Activated CD4-positive, alpha-beta memory T cell treated with anti-CD3 and anti-CD28 coated beads for 36 hours (primary cell): ENCODE measurements around the gene TBXT. TPM values are rescaled to one million over a fixed set of nuclear protein-coding genes. Genes with fewer than 3 reads are reported as not detected.
"Not testable (repeated sequence)": the region's sequence is repeated elsewhere in the genome, so short reads cannot be mapped to it uniquely, and the experiment has no call there.

Experiments used
- CTCF ChIA-PET: fragments of 350-600 bp; sonication (Branson Sonifier 250); formaldehyde crosslinking; loops from one replicate; lab custom pipeline; 2021; ENCODE audit warnings: antibody characterized with exemption, inconsistent platforms; lab: Charles Lee
- POLR2A ChIA-PET: fragments of 350-600 bp; sonication (Branson Sonifier 250); formaldehyde crosslinking; loops from one replicate; lab custom pipeline; 2021; ENCODE audit warnings: antibody characterized with exemption; lab: Charles Lee
- DNase-seq: peaks from one replicate; pipeline ENCODE4 v3.0.0-alpha.2; 2020
- H3K27ac Mint-ChIP-seq: one replicate; pipeline ENCODE4 v1.8.0; 2021; ENCODE audit warnings: mixed read lengths
- H3K27me3 Mint-ChIP-seq: one replicate; pipeline ENCODE4 v1.8.0; 2021; ENCODE audit warnings: mixed read lengths
- H3K36me3 Mint-ChIP-seq: one replicate; pipeline ENCODE4 v1.8.0; 2021; ENCODE audit warnings: mixed read lengths
- H3K4me1 Mint-ChIP-seq: one replicate; pipeline ENCODE4 v1.8.0; 2021; ENCODE audit warnings: low read depth, mixed read lengths
- H3K4me3 Mint-ChIP-seq: one replicate; pipeline ENCODE4 v1.8.0; 2021; ENCODE audit warnings: mild to moderate bottlenecking, mixed read lengths
- H3K9me3 Mint-ChIP-seq: one replicate; pipeline ENCODE4 v1.8.0; 2021; ENCODE audit warnings: mixed read lengths
- intact Hi-C: fragments of 100-400 bp; cut with micrococcal nuclease; formaldehyde crosslinking; loops from one replicate; pipeline ENCODE4 v1.15.1; 2023
- total RNA-seq, 2 experiments: library from RNA; stranded (reverse); gene quantifications; one replicate each; pipeline ENCODE4 v1.2.3, GENCODE V29; 2021

TBXT gene
- total RNA-seq, 2 experiments from 2014 or later, result not detected

DNA sequence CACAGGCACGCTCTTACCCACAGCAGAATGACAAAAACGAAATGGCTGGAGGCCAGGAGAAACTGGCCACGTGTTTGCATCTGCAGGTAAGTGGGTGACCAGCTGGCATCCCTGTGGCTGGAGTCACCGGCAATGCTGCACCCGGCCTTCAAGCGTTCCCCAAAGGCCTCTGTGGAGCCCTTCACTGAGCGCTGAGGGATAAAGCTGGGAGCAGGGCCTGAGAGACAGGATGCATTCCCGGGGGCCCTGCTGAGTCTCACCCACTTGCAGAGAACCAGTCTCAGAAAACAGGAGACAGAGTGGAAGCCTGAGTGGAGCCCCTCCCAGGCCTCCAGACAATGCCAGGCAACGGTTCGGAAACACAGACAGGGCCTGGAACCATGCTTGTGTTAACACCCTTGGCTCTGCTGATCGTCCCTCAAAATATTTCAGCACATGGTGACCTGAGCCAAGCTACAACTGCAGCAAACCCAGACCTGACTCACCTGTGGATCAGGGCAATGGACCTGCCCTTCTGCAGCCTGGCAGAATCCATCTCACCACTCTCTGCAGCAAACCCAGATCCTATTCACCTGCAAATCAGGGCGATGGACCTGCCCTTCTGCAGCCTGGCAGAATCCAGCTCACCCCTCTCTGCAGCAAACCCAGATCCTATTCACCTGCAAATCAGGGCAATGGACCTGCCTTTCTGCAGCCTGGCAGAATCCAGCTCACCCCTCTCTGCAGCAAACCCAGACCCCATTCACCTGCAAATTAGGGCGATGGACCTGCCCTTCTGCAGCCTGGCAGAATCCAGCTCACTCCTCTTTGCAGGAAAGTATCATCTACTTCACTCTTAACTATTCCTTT is 39.8 kb downstream of the TBXT start:
- ChIA-PET CTCF (no interaction called here), POLR2A (no interaction called here)
- intact Hi-C loops, result no loop called here
- no peaks in the 10 kb centered on the region for H3K36me3 Mint-ChIP-seq
- H3K27me3 Mint-ChIP-seq, result peaks cover 27% of the 10 kb centered on the region
- no peak overlapping the region for H3K27ac Mint-ChIP-seq
- DNase-seq, result no peak
- H3K4me3 Mint-ChIP-seq, result no peak overlapping the region
- no peaks in the 10 kb centered on the region for H3K9me3 Mint-ChIP-seq
- no peaks in the 10 kb centered on the region for H3K4me1 Mint-ChIP-seq

DNA sequence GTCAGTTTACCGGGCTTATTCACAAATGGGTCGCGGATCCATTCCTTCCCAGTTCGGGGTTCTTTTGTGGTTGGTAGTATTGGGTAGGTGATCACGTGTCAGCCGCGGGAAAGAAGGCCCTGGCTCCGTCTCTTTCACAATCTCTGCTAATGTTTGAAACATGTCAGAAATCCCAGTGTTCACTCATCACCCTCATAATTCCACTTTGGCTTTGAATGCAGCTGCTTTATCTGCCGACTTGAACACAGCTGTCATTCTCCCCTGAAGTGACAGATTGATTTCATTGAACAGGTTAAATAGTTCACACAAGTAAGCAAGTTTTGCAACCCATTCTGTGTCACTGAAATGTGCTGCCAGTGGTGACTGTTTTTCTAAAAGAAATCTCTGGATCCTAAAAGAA is 44.5 kb downstream of the TBXT start:
- H3K4me3 Mint-ChIP-seq, DNase-seq, CTCF ChIA-PET, POLR2A ChIA-PET, H3K9me3 Mint-ChIP-seq, intact Hi-C loops, H3K36me3 Mint-ChIP-seq, H3K27ac Mint-ChIP-seq, H3K4me1 Mint-ChIP-seq: not testable (repeated sequence)
- peaks cover 16% of the 10 kb centered on the region for H3K27me3 Mint-ChIP-seq

DNA sequence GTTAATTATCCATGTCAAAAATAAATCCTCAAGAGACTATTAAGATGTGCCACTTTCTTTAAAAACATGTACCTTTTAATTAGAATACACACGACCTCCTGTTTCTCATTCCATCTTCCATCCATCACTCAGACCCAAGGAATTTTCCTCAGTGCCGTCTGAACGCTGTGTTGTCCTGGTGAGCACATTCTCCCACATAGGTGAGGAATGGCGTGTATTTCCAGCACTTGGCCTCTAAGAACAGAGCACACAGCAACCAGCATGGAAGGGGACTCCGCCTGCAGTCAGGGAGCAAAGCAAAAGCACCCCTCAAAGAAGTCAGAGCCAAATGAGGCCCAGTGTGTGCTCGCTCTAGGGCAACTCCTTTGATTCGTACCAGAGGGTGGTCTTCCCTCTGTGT is 45.9 kb downstream of the TBXT start:
- H3K9me3 Mint-ChIP-seq, result no peaks in the 10 kb centered on the region
- ChIA-PET POLR2A (no interaction called here), CTCF (no interaction called here)
- peaks cover 8% of the 10 kb centered on the region for H3K27me3 Mint-ChIP-seq
- H3K27ac Mint-ChIP-seq, result no peak overlapping the region
- DNase-seq, result no peak
- H3K36me3 Mint-ChIP-seq, result no peaks in the 10 kb centered on the region
- H3K4me1 Mint-ChIP-seq, result no peaks in the 10 kb centered on the region
- intact Hi-C loops, result no loop called here
- H3K4me3 Mint-ChIP-seq, result no peak overlapping the region

DNA sequence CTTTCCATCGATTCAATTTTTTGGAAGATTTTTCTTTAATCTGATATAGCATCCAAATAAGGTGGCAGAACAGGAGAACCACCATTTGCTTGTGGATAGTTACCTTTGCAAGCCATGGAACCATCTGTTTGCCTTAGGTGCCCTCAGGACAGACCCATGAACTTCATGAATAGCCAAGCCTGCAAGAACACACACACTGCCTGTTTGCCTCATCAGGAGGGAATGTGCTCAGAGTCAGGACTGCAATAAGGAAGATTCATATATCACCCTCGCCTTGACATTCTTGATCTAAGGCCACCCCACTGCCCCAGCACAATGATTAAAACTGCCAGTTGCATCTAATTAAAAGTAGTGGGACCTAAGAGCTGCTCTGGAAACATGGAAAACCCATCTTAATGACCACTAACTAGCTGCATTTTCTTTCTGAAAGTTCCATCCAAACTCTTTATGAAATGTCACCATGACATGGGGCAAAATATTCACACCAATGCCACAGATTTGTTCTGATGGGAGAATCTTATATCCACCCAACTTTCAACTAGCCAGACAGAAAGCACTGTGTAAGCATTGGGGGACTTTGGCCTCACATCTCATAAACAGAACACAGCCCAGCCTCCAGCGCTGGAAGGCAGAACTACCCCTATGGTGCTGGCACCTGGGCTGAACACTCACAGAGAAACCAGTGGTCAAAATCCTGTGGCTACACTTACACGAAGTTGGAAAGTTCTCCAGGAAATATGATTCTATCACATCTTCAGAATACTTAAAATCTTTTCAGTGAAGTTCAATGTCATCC is 48.3 kb downstream of the TBXT start:
- POLR2A ChIA-PET, result no interaction called here

DNA sequence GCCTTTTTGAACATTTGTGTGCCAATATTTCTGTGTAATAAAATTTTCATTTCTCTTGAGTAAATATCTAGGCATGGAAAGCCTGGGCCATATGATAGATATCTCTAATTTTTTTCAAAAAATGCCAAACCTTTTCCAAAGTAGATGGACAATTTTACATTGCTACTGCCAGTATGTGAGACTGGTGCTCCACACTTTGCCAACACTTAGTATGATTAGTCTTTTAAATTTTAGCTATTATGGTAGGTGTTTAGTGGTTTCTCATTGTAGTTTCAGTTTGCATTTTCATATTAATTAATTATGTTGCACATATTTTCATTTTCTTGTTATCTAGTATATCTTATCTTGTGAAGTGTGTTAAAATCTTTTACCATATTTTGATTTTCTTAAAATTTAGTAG is 52.0 kb downstream of the TBXT start:
- CTCF ChIA-PET, result no interaction called here
- Mint-ChIP-seq H3K4me1 (no peaks in the 10 kb centered on the region), H3K9me3 (peaks cover 9% of the 10 kb centered on the region), H3K4me3 (no peak overlapping the region), H3K27ac (no peak overlapping the region), H3K27me3 (peaks cover 13% of the 10 kb centered on the region), H3K36me3 (no peaks in the 10 kb centered on the region)
- POLR2A ChIA-PET, result no interaction called here
- DNase-seq, result no peak
- intact Hi-C loops, result no loop called here

More for the DNA sequence above, 48.3 kb downstream of the TBXT start:
- Mint-ChIP-seq H3K9me3 (peaks cover 9% of the 10 kb centered on the region), H3K27me3 (peaks cover 3% of the 10 kb centered on the region), H3K36me3 (no peaks in the 10 kb centered on the region), H3K27ac (no peak overlapping the region), H3K4me3 (no peak overlapping the region), H3K4me1 (no peaks in the 10 kb centered on the region)
- CTCF ChIA-PET, result interaction anchor here (1.1 kb wide), 1 partner anchor 14 kb away, joined by 4 read pairs; no protein-coding TSS in a partner anchor
- intact Hi-C loops, result no loop called here
- DNase-seq, result no peak

DNA sequence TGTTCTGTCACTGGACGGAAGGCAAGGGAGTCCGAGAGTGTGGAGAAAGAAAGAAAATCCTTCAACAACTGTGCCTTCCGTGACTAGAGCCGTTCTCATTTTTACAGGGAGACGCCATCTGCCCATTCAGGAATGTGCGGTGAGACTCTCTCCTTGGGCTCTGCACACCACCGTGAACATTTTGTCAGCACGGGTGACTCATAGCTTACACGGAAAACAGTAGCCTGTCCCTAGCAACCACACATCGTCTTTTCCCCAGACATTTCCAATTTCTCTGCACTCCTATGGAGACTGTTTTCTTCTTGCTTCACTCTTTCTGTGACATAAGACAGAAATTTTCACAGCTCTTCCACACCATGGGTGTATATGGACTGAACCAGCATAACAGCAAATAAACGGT is 55.1 kb downstream of the TBXT start:
- Mint-ChIP-seq H3K27me3 (peaks cover 16% of the 10 kb centered on the region), H3K9me3 (peaks cover 9% of the 10 kb centered on the region), H3K27ac (no peak overlapping the region), H3K36me3 (no peaks in the 10 kb centered on the region), H3K4me1 (no peaks in the 10 kb centered on the region), H3K4me3 (no peak overlapping the region)
- DNase-seq, result no peak
- intact Hi-C loops, result no loop called here
- ChIA-PET CTCF (no interaction called here), POLR2A (no interaction called here)

DNA sequence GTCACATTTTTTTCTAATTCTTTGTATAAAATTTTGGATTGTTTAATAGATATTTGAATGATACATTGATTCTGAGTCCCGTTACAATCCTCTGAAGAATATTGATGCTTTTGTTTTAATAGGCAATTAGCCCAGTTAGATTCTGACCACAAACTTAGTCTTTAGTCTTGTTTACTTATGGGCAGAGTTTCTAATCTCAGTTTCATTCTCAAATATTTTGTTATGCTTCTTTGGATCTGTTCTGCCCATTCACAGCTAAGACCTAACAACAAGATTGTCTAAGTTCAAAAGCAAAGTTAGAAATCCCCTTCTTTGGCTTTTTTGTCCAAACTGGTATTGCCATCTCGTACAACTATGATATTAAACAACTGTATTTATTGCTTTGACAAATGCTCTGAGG is 58.0 kb downstream of the TBXT start:
- Mint-ChIP-seq H3K9me3 (no peaks in the 10 kb centered on the region), H3K27ac (no peak overlapping the region), H3K4me1 (peaks cover 3% of the 10 kb centered on the region), H3K4me3 (no peak overlapping the region), H3K36me3 (no peaks in the 10 kb centered on the region), H3K27me3 (peaks cover 17% of the 10 kb centered on the region)
- ChIA-PET CTCF (interaction anchor here (1.2 kb wide), 1 partner anchor 226 kb away, joined by 5 read pairs; no protein-coding TSS in a partner anchor), POLR2A (no interaction called here)
- intact Hi-C loops, result loop anchor here (5.0 kb wide), 1 partner anchor 667 kb away; no protein-coding TSS in a partner anchor
- no peak for DNase-seq

Other genes with a start within 250 kb of the TBXT start
- under 1 TPM in 1 of 2 experiments, not detected in 1; 0.17 TPM for gene PRR18, start 140.5 kb upstream of the TBXT start, total RNA-seq
- 10 to 100 TPM; 57.2 to 59.5 TPM for gene SFT2D1, start 174.7 kb upstream of the TBXT start, total RNA-seq
- 10 to 100 TPM; 22.5 to 22.9 TPM for gene MPC1, start 215.1 kb upstream of the TBXT start, total RNA-seq